Heart left ventricle (tissue), 16 donors: ENCODE measurements around the gene CD27. TPM values are rescaled to one million over a fixed set of nuclear protein-coding genes. Genes with fewer than 3 reads are reported as not detected.

Experiments
- ATAC-seq, 4 donors: fragments of 200-7000 bp; cut with Tn5 transposase; one replicate each; pipeline ENCODE4 v1.9.1; 2020 to 2022; ENCODE audit warnings: moderate library complexity in 4 of 4, mild to moderate bottlenecking in 3 of 4, moderate number of reproducible peaks in 1 of 4
- DNase-seq, 5 donors: peaks; one replicate each; pipeline ENCODE4 v3.0.0-alpha.2; 2020
- H3K27ac ChIP-seq, 12 donors: fragments of 200-600 bp; sonication (generic) in 4 of 12; one replicate each; pipeline versions ENCODE4 v1.5.0 to v1.8.0; 2016 to 2022; ENCODE audit warnings: mild to moderate bottlenecking in 2 of 12
- H3K27me3 ChIP-seq, 9 donors: fragments of 200-600 bp; sonication (generic) in 2 of 9; one replicate each; pipeline versions ENCODE4 v1.5.1 to v1.8.0; 2016 to 2022; ENCODE audit warnings: mild to moderate bottlenecking in 3 of 9
- H3K36me3 ChIP-seq, 9 donors: fragments of 200-600 bp; sonication (generic) in 2 of 9; one replicate each; pipeline versions ENCODE4 v1.5.0 to v1.8.0; 2018 to 2022; ENCODE audit warnings: mild to moderate bottlenecking in 2 of 9
- H3K4me1 ChIP-seq, 12 donors: fragments of 200-600 bp; sonication (generic) in 4 of 12; one replicate each; pipeline versions ENCODE4 v1.5.0 to v1.8.0; 2016 to 2022; ENCODE audit warnings: mild to moderate bottlenecking in 3 of 12
- H3K4me3 ChIP-seq, 12 donors: fragments of 200-600 bp; sonication (generic) in 4 of 12; one replicate each; pipeline versions ENCODE4 v1.5.0 to v1.8.0; 2017 to 2022; ENCODE audit warnings: mild to moderate bottlenecking in 9 of 12, moderate library complexity in 4 of 12
- H3K9me3 ChIP-seq, 12 donors: fragments of 200-600 bp; sonication (generic) in 4 of 12; one replicate each; pipeline versions ENCODE4 v1.5.0 to v1.8.0; 2016 to 2022; ENCODE audit warnings: mild to moderate bottlenecking in 1 of 12
- CTCF ChIP-seq, 12 donors: fragments of 200-600 bp; sonication (generic) in 4 of 12; IDR thresholded peaks; one replicate each; pipeline versions ENCODE4 v1.5.0 to v1.8.0; 2018 to 2022; ENCODE audit warnings: antibody characterized with exemption in 12 of 12, mild to moderate bottlenecking in 5 of 12
- POLR2A ChIP-seq, 2 donors: fragments of 450-650 bp; IDR thresholded peaks; one replicate each; pipeline ENCODE4 v1.6.1; 2017; ENCODE audit warnings: antibody characterized with exemption in 2 of 2, mild to moderate bottlenecking in 2 of 2, moderate library complexity in 2 of 2
- whole genome bisulfite sequencing, 4 donors: extraction: QIAGEN DNeasy Blood & Tissue Kit in 2 of 4; methylation state at CpG; one replicate each; pipeline versions ENCODE4 v1.1.5 to v1.1.7; 2013 to 2018; 5-methylcytosine and 5-hydroxymethylcytosine counted together
- intact Hi-C, 10 donors: fragments of 100-400 bp; cut with DNase I; formaldehyde crosslinking; loops; one replicate each; pipeline versions ENCODE4 v1.11.1 to v1.14.2; 2022
- polyA plus RNA-seq, 2 donors: library from polyadenylated mRNA; stranded (reverse); fragments of 200-250 nt; gene quantifications; one replicate each; pipeline ENCODE4 v1.2.3, GENCODE V29; 2013
- total RNA-seq, 9 donors: library from RNA; depleted of rRNA in 2 of 9; stranded (reverse); fragments of >200 nt in 2 of 9; fragmentation: NEBNext Ultra II Directional in 3 of 9; extraction: Animal tissue kit (Norgen Biotek cat#: 25700) in 3 of 9; gene quantifications; one replicate each; pipeline versions ENCODE4 v1.1.0 to v1.2.4, GENCODE V29; 2016 to 2023
- donor health status: ischemic (EF 13 %, LVEDD 7.1; RV severe dilation, severe dysfunction).
- donor health status: healthy with polysubstance abuse.
- donor health status: DM: no; HTN: yes; CAD: no.
- donor health status: DM: no; HTN: no; CAD: no.
- donor health status: ischemic (EF 25% LVEDD 6.9; RV normal size, moderate dysfunction).
- donor health status: ischemic (EF 25% LVEDD 5.7; RV mildly dilated, moderate dysfunction).
- donor health status: healthy.
- donor health status: DM: yes; HTN: yes; CAD: no.
- donor health status: ischemic (EF 35%, LVEDD 5.7; RV mildly dilated, moderate dysfunction).
- donor health status: nonischemic (EF 11% LVEDD 7.7; RV severe dilation, severe dysfunction).
- donor health status: DM: yes; HTN: yes; CAD: no.
- donor health status: PGD.
- donor health status: ischemic (EF 29% LVEDD 5.4; RV normal size, mild dysfunction).
- donor health status: nonischemic (EF 23%, LVEDD 6.1; RV moderate dilation, normal function).

CD27 gene
- total and polyA plus RNA-seq, 11 donors = 0.19 to 5.3 (median 0.40) TPM; not detected in 6

- no peaks in the 10 kb centered on the region for H3K36me3 ChIP-seq
- ATAC-seq = peak; percentile 72 to 91 (median 88)
- peak; percentile 58 to 86 (median 69) for DNase-seq
- TF ChIP-seq CTCF (IDR thresholded peaks at IDR 0.05) (no peak), POLR2A (IDR thresholded peaks at IDR 0.05) (no peak)
- H3K4me3 ChIP-seq = peak overlapping the region in 9 of 12 donors; percentile 20 to 51 (median 34)
- 35 to 46% (median 40%) methylated on average over 19 of the region's 19 CpGs for WGBS, 4 donors
- peaks cover 0 to 25% (median 5%) of the 10 kb centered on the region in 12 donors for H3K4me1 ChIP-seq
- H3K27me3 ChIP-seq = no peaks in the 10 kb centered on the region
- intact Hi-C loops = no loop called here
- peak overlapping the region in 10 of 12 donors; percentile 8 to 81 (median 56) for H3K27ac ChIP-seq
- no peaks in the 10 kb centered on the region for H3K9me3 ChIP-seq
These were observed 14.4 kb upstream of the CD27 start for GRCh38 chr12:6430124-6430989.

- H3K36me3 ChIP-seq = no peaks in the 10 kb centered on the region
- TF ChIP-seq POLR2A (IDR thresholded peaks at IDR 0.05) (no peak), CTCF (IDR thresholded peaks at IDR 0.05) (no peak)
- intact Hi-C loops = no loop called here
- no peak for ATAC-seq
- DNase-seq = no peak
- no peaks in the 10 kb centered on the region for H3K27me3 ChIP-seq
- 72 to 86% (median 83%) methylated on average over 5 of the region's 5 CpGs for WGBS, 4 donors
- H3K4me3 ChIP-seq = no peak overlapping the region
- H3K9me3 ChIP-seq = no peaks in the 10 kb centered on the region
- no peak overlapping the region for H3K27ac ChIP-seq
- H3K4me1 ChIP-seq = peaks cover 0 to 16% (median 5%) of the 10 kb centered on the region in 12 donors
These were observed 11.8 kb upstream of the CD27 start for GRCh38 chr12:6432991-6433390.

- peaks cover 0 to 16% (median 5%) of the 10 kb centered on the region in 12 donors for H3K4me1 ChIP-seq
- intact Hi-C loops = no loop called here
- WGBS, 4 donors = 82 to 86% (median 85%) methylated on average over 15 to 17 of the region's 17 CpGs
- H3K36me3 ChIP-seq = peaks cover 0 to 3% (median 0%) of the 10 kb centered on the region in 9 donors
- H3K4me3 ChIP-seq = no peak overlapping the region
- TF ChIP-seq POLR2A (IDR thresholded peaks at IDR 0.05) (no peak), CTCF (IDR thresholded peaks at IDR 0.05) (no peak)
- ATAC-seq = no peak
- H3K27ac ChIP-seq = peak overlapping the region in 1 of 12 donors; percentile 9
- no peak for DNase-seq
- H3K9me3 ChIP-seq = no peaks in the 10 kb centered on the region
- H3K27me3 ChIP-seq = no peaks in the 10 kb centered on the region
These were observed 10.3 kb upstream of the CD27 start for GRCh38 chr12:6434205-6435140.
